Measurements from ENCODE around the gene MNAT1.
"Not testable (repeated sequence)": the region's sequence is repeated elsewhere in the genome, so short reads cannot be mapped to it uniquely, and the experiment has no call there.

Gene MNAT1

GRCh38 chr14:60890636-60891035 is 156.1 kb downstream of the MNAT1 start:
- not testable (repeated sequence) for H3K27me3 ChIP-seq (ENCODE audit: low read depth, low read length); H3K9me3 ChIP-seq (ENCODE audit: control insufficient read depth in 1 of 2, low read length in 2 of 2); H3K4me3 ChIP-seq (ENCODE audit: low read depth in 1 of 2, low read length in 2 of 2); H3K36me3 ChIP-seq (ENCODE audit: control insufficient read depth in 1 of 2, insufficient read depth in 2 of 2, low read length in 2 of 2); H3K27ac ChIP-seq (ENCODE audit: low read length); H3K4me1 ChIP-seq (ENCODE audit: control insufficient read depth in 1 of 2, insufficient read depth in 2 of 2, low read length in 2 of 2)

GRCh38 chr14:60893911-60894310 is 159.3 kb downstream of the MNAT1 start:
- H3K27me3 ChIP-seq (ENCODE audit: low read depth, low read length), result no peaks in the 10 kb centered on the region
- no peak overlapping the region for H3K27ac ChIP-seq (ENCODE audit: low read length)
- H3K9me3 ChIP-seq (ENCODE audit: control insufficient read depth in 1 of 2, low read length in 2 of 2), result no peaks in the 10 kb centered on the region
- H3K4me3 ChIP-seq (ENCODE audit: low read depth in 1 of 2, low read length in 2 of 2), result no peak overlapping the region
- no peaks in the 10 kb centered on the region for H3K36me3 ChIP-seq (ENCODE audit: control insufficient read depth in 1 of 2, insufficient read depth in 2 of 2, low read length in 2 of 2)
- H3K4me1 ChIP-seq (ENCODE audit: control insufficient read depth in 1 of 2, insufficient read depth in 2 of 2, low read length in 2 of 2), result no peaks in the 10 kb centered on the region

- no peak overlapping the region for H3K27ac ChIP-seq (ENCODE audit: low read length)
- H3K36me3 ChIP-seq (ENCODE audit: control insufficient read depth in 1 of 2, insufficient read depth in 2 of 2, low read length in 2 of 2), result no peaks in the 10 kb centered on the region
- no peaks in the 10 kb centered on the region for H3K4me1 ChIP-seq (ENCODE audit: control insufficient read depth in 1 of 2, insufficient read depth in 2 of 2, low read length in 2 of 2)
- H3K9me3 ChIP-seq (ENCODE audit: control insufficient read depth in 1 of 2, low read length in 2 of 2), result no peaks in the 10 kb centered on the region
- no peak overlapping the region for H3K4me3 ChIP-seq (ENCODE audit: low read depth in 1 of 2, low read length in 2 of 2)
- H3K27me3 ChIP-seq (ENCODE audit: low read depth, low read length), result no peaks in the 10 kb centered on the region
Measured at GRCh38 chr14:60904381-60904780, 169.8 kb downstream of the MNAT1 start.

- H3K27ac ChIP-seq (ENCODE audit: low read length), result no peak overlapping the region
- H3K9me3 ChIP-seq (ENCODE audit: control insufficient read depth in 1 of 2, low read length in 2 of 2), result no peaks in the 10 kb centered on the region
Measured at GRCh38 chr14:60905923-60906322, 171.4 kb downstream of the MNAT1 start.

GRCh38 chr14:60915781-60916180 is 181.2 kb downstream of the MNAT1 start:
- Histone ChIP-seq H3K4me3 (ENCODE audit: low read depth in 1 of 2, low read length in 2 of 2) (no peak overlapping the region), H3K36me3 (ENCODE audit: control insufficient read depth in 1 of 2, insufficient read depth in 2 of 2, low read length in 2 of 2) (no peaks in the 10 kb centered on the region), H3K27me3 (ENCODE audit: low read depth, low read length) (no peaks in the 10 kb centered on the region), H3K27ac (ENCODE audit: low read length) (no peak overlapping the region), H3K9me3 (ENCODE audit: control insufficient read depth in 1 of 2, low read length in 2 of 2) (no peaks in the 10 kb centered on the region), H3K4me1 (ENCODE audit: control insufficient read depth in 1 of 2, insufficient read depth in 2 of 2, low read length in 2 of 2) (no peaks in the 10 kb centered on the region)

More at GRCh38 chr14:60905923-60906322, 171.4 kb downstream of the MNAT1 start:
- Histone ChIP-seq H3K36me3 (ENCODE audit: control insufficient read depth in 1 of 2, insufficient read depth in 2 of 2, low read length in 2 of 2) (no peaks in the 10 kb centered on the region), H3K4me3 (ENCODE audit: low read depth in 1 of 2, low read length in 2 of 2) (no peak overlapping the region), H3K27me3 (ENCODE audit: low read depth, low read length) (no peaks in the 10 kb centered on the region), H3K4me1 (ENCODE audit: control insufficient read depth in 1 of 2, insufficient read depth in 2 of 2, low read length in 2 of 2) (no peaks in the 10 kb centered on the region)

GRCh38 chr14:60922050-60922449 is 187.5 kb downstream of the MNAT1 start:
- Histone ChIP-seq H3K36me3 (ENCODE audit: control insufficient read depth in 1 of 2, insufficient read depth in 2 of 2, low read length in 2 of 2) (no peaks in the 10 kb centered on the region), H3K4me3 (ENCODE audit: low read depth in 1 of 2, low read length in 2 of 2) (no peak overlapping the region)

GRCh38 chr14:60925286-60925685 is 190.7 kb downstream of the MNAT1 start:
- H3K27ac ChIP-seq (ENCODE audit: low read length), result no peak overlapping the region

More at GRCh38 chr14:60922050-60922449, 187.5 kb downstream of the MNAT1 start:
- H3K27ac ChIP-seq (ENCODE audit: low read length), result no peak overlapping the region
- H3K27me3 ChIP-seq (ENCODE audit: low read depth, low read length), result no peaks in the 10 kb centered on the region
- no peaks in the 10 kb centered on the region for H3K4me1 ChIP-seq (ENCODE audit: control insufficient read depth in 1 of 2, insufficient read depth in 2 of 2, low read length in 2 of 2)
- no peaks in the 10 kb centered on the region for H3K9me3 ChIP-seq (ENCODE audit: control insufficient read depth in 1 of 2, low read length in 2 of 2)

GRCh38 chr14:60926002-60926401 is 191.4 kb downstream of the MNAT1 start:
- Histone ChIP-seq H3K36me3 (ENCODE audit: control insufficient read depth in 1 of 2, insufficient read depth in 2 of 2, low read length in 2 of 2) (no peaks in the 10 kb centered on the region), H3K4me3 (ENCODE audit: low read depth in 1 of 2, low read length in 2 of 2) (no peak overlapping the region), H3K27me3 (ENCODE audit: low read depth, low read length) (no peaks in the 10 kb centered on the region), H3K27ac (ENCODE audit: low read length) (no peak overlapping the region), H3K9me3 (ENCODE audit: control insufficient read depth in 1 of 2, low read length in 2 of 2) (no peaks in the 10 kb centered on the region), H3K4me1 (ENCODE audit: control insufficient read depth in 1 of 2, insufficient read depth in 2 of 2, low read length in 2 of 2) (no peaks in the 10 kb centered on the region)

More at GRCh38 chr14:60925286-60925685, 190.7 kb downstream of the MNAT1 start:
- Histone ChIP-seq H3K4me1 (ENCODE audit: control insufficient read depth in 1 of 2, insufficient read depth in 2 of 2, low read length in 2 of 2) (no peaks in the 10 kb centered on the region), H3K27me3 (ENCODE audit: low read depth, low read length) (no peaks in the 10 kb centered on the region), H3K9me3 (ENCODE audit: control insufficient read depth in 1 of 2, low read length in 2 of 2) (no peaks in the 10 kb centered on the region), H3K36me3 (ENCODE audit: control insufficient read depth in 1 of 2, insufficient read depth in 2 of 2, low read length in 2 of 2) (no peaks in the 10 kb centered on the region), H3K4me3 (ENCODE audit: low read depth in 1 of 2, low read length in 2 of 2) (no peak overlapping the region)

- Histone ChIP-seq H3K4me3 (ENCODE audit: low read depth in 1 of 2, low read length in 2 of 2) (no peak overlapping the region), H3K4me1 (ENCODE audit: control insufficient read depth in 1 of 2, insufficient read depth in 2 of 2, low read length in 2 of 2) (no peaks in the 10 kb centered on the region), H3K27ac (ENCODE audit: low read length) (no peak overlapping the region), H3K9me3 (ENCODE audit: control insufficient read depth in 1 of 2, low read length in 2 of 2) (no peaks in the 10 kb centered on the region), H3K36me3 (ENCODE audit: control insufficient read depth in 1 of 2, insufficient read depth in 2 of 2, low read length in 2 of 2) (no peaks in the 10 kb centered on the region), H3K27me3 (ENCODE audit: low read depth, low read length) (no peaks in the 10 kb centered on the region)
Measured at GRCh38 chr14:60931218-60931617, 196.7 kb downstream of the MNAT1 start.

GRCh38 chr14:60933920-60934655 is 199.5 kb downstream of the MNAT1 start:
- no peaks in the 10 kb centered on the region for H3K36me3 ChIP-seq (ENCODE audit: control insufficient read depth in 1 of 2, insufficient read depth in 2 of 2, low read length in 2 of 2)
- H3K4me3 ChIP-seq (ENCODE audit: low read depth in 1 of 2, low read length in 2 of 2), result no peak overlapping the region
- H3K27ac ChIP-seq (ENCODE audit: low read length), result no peak overlapping the region
- no peaks in the 10 kb centered on the region for H3K9me3 ChIP-seq (ENCODE audit: control insufficient read depth in 1 of 2, low read length in 2 of 2)
- H3K27me3 ChIP-seq (ENCODE audit: low read depth, low read length), result no peaks in the 10 kb centered on the region
- H3K4me1 ChIP-seq (ENCODE audit: control insufficient read depth in 1 of 2, insufficient read depth in 2 of 2, low read length in 2 of 2), result no peaks in the 10 kb centered on the region

- no peak overlapping the region for H3K27ac ChIP-seq (ENCODE audit: low read length)
- no peak overlapping the region for H3K4me3 ChIP-seq (ENCODE audit: low read depth in 1 of 2, low read length in 2 of 2)
- no peaks in the 10 kb centered on the region for H3K36me3 ChIP-seq (ENCODE audit: control insufficient read depth in 1 of 2, insufficient read depth in 2 of 2, low read length in 2 of 2)
- H3K4me1 ChIP-seq (ENCODE audit: control insufficient read depth in 1 of 2, insufficient read depth in 2 of 2, low read length in 2 of 2), result no peaks in the 10 kb centered on the region
- no peaks in the 10 kb centered on the region for H3K9me3 ChIP-seq (ENCODE audit: control insufficient read depth in 1 of 2, low read length in 2 of 2)
- no peaks in the 10 kb centered on the region for H3K27me3 ChIP-seq (ENCODE audit: low read depth, low read length)
Measured at GRCh38 chr14:60935319-60935718, 200.8 kb downstream of the MNAT1 start.

GRCh38 chr14:60943637-60944032 is 209.1 kb downstream of the MNAT1 start:
- Histone ChIP-seq H3K9me3 (ENCODE audit: control insufficient read depth in 1 of 2, low read length in 2 of 2) (no peaks in the 10 kb centered on the region), H3K4me1 (ENCODE audit: control insufficient read depth in 1 of 2, insufficient read depth in 2 of 2, low read length in 2 of 2) (no peaks in the 10 kb centered on the region), H3K4me3 (ENCODE audit: low read depth in 1 of 2, low read length in 2 of 2) (no peak overlapping the region), H3K36me3 (ENCODE audit: control insufficient read depth in 1 of 2, insufficient read depth in 2 of 2, low read length in 2 of 2) (no peaks in the 10 kb centered on the region), H3K27ac (ENCODE audit: low read length) (no peak overlapping the region), H3K27me3 (ENCODE audit: low read depth, low read length) (no peaks in the 10 kb centered on the region)

Measured in muscle layer of duodenum (tissue), 2 donors.